ENCODE data around the gene ADGRA3. TPM values are rescaled to one million over a fixed set of nuclear protein-coding genes. Genes with fewer than 3 reads are reported as not detected.
"Not testable (repeated sequence)": the region's sequence is repeated elsewhere in the genome, so short reads cannot be mapped to it uniquely, and the experiment has no call there.

The ADGRA3 gene
- polyA plus RNA-seq, 1 experiment = 36.0 TPM

DNA sequence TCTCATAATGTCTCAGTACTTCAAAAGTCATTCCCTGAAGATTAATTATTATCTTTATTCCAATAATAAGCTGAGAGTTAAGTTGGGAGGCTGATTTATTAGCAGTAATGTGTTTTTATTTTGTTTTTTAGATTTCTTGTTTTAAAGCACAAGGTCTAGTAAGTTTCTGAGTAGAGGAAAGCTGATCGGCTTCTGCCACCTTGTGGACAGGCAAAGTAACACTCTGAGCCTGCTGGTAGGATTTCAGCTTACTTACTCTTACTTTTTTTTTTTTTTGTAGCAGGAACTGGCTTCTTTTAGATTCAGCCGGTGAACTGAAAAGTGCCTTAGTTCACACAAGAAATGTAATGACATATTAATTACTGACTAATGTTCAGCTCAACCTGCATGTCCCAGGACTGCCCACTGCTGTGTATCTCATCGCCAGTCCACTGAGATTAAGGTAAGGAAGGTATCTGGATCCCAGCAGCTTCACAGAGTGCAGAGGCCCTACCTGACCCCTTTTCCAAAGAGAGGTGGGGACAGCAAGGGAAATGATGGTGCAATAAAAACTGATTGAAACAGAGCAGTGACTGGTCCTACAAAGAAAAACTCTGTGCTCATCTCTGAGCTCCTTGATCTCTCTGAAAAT is 126.5 kb downstream of the ADGRA3 start:
- Histone ChIP-seq H3K27me3 (ENCODE audit: control insufficient read depth, insufficient read depth, low read length) (no peaks in the 10 kb centered on the region), H3K9me3 (ENCODE audit: control insufficient read depth, insufficient read depth, low read length) (no peaks in the 10 kb centered on the region), H3K27ac (ENCODE audit: low read depth, low read length) (no peak overlapping the region), H3K4me3 (ENCODE audit: low read depth, low read length) (no peak overlapping the region)
- POLR2A ChIA-PET = no interaction called here
- TF ChIP-seq, protein P1, sequence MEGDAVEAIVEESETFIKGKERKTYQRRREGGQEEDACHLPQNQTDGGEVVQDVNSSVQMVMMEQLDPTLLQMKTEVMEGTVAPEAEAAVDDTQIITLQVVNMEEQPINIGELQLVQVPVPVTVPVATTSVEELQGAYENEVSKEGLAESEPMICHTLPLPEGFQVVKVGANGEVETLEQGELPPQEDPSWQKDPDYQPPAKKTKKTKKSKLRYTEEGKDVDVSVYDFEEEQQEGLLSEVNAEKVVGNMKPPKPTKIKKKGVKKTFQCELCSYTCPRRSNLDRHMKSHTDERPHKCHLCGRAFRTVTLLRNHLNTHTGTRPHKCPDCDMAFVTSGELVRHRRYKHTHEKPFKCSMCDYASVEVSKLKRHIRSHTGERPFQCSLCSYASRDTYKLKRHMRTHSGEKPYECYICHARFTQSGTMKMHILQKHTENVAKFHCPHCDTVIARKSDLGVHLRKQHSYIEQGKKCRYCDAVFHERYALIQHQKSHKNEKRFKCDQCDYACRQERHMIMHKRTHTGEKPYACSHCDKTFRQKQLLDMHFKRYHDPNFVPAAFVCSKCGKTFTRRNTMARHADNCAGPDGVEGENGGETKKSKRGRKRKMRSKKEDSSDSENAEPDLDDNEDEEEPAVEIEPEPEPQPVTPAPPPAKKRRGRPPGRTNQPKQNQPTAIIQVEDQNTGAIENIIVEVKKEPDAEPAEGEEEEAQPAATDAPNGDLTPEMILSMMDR (IDR thresholded peaks at IDR 0.05; ENCODE audit: low read depth, low read length) = peak; percentile 91
- DNase-seq (ENCODE audit: low read depth, low spot score) = peak; percentile 72
- CTCF ChIA-PET = interaction anchor here (0.6 to 7.8 kb wide), 72 partner anchors 8 to 762 kb away, joined by 3 to 390 read pairs (median 4); partner anchors contain the start of genes GBA3 and KCNIP4

DNA sequence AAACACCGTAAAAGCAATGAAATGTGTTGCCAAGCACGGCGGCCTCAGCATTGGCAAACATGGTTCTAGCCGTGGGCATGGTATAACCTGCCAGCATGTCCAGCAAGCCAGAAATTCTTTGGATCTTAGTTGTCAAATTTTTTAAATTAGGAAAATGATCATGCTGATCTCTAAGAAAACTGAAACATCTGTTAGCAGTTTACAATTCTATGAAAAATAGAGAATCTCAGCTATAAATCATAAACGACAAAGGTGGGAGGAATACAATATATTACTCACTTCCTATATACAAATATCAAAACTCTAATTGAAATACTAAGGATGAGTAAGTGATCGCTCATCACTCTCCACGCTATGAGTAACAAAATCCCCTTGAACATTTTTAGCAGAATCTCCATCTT is 130.3 kb downstream of the ADGRA3 start:
- CTCF ChIA-PET = interaction anchor here (0.9 to 7.8 kb wide), 3 partner anchors 25 to 595 kb away, joined by 3 to 390 read pairs (median 4); no protein-coding TSS in a partner anchor
- H3K9me3 ChIP-seq (ENCODE audit: control insufficient read depth, insufficient read depth, low read length) = no peaks in the 10 kb centered on the region
- H3K27me3 ChIP-seq (ENCODE audit: control insufficient read depth, insufficient read depth, low read length) = no peaks in the 10 kb centered on the region
- no peak overlapping the region for H3K27ac ChIP-seq (ENCODE audit: low read depth, low read length)
- no peak for DNase-seq (ENCODE audit: low read depth, low spot score)
- TF ChIP-seq, protein P1 (IDR thresholded peaks at IDR 0.05; ENCODE audit: low read depth, low read length) = no peak
- H3K4me3 ChIP-seq (ENCODE audit: low read depth, low read length) = no peak overlapping the region
- POLR2A ChIA-PET = no interaction called here

DNA sequence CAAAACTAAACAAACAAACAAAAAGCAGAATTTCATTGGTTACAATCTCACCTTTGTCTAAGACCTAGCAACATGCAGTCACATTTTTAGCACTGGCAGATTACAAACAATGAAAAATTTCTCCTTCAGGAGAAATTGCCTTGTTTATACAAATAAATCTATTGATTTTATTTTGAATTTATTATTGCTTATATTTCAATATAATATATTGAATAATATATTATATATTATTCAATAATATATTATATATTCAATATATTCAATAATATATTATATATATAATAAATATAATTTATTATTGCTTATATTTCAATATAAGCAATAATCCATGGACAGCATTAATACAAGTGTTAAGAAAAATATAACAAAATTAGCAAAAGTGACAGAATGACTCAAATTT is 131.7 kb downstream of the ADGRA3 start:
- H3K27ac ChIP-seq (ENCODE audit: low read depth, low read length) = no peak overlapping the region
- no peak for DNase-seq (ENCODE audit: low read depth, low spot score)
- H3K27me3 ChIP-seq (ENCODE audit: control insufficient read depth, insufficient read depth, low read length) = no peaks in the 10 kb centered on the region
- CTCF ChIA-PET = interaction anchor here (6.4 kb wide), 1 partner anchor 595 kb away, joined by 49 read pairs; no protein-coding TSS in a partner anchor
- TF ChIP-seq, protein P1 (IDR thresholded peaks at IDR 0.05; ENCODE audit: low read depth, low read length) = no peak
- no peaks in the 10 kb centered on the region for H3K9me3 ChIP-seq (ENCODE audit: control insufficient read depth, insufficient read depth, low read length)
- no peak overlapping the region for H3K4me3 ChIP-seq (ENCODE audit: low read depth, low read length)
- POLR2A ChIA-PET = no interaction called here

DNA sequence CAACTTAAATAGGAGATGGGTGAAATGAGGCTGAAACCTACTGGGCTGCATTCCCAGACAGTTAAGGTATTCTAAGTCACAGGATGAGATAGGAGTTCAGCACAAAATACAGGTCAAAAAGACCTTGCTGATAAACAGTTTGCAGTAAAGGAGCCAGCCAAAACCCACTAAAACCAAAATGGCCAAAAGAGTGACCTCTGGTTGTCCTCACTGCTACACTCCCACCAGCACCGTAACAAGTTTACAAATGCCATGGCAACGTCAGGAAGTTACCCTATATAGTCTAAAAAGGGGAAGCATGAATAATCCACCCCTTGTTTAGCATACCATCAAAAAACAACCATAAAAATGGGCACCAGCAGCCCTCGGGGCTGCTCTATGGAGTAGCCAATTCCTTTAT is 133.7 kb downstream of the ADGRA3 start:
- DNase-seq (ENCODE audit: low read depth, low spot score); H3K27me3 ChIP-seq (ENCODE audit: control insufficient read depth, insufficient read depth, low read length); H3K4me3 ChIP-seq (ENCODE audit: low read depth, low read length); POLR2A ChIA-PET; H3K27ac ChIP-seq (ENCODE audit: low read depth, low read length); H3K9me3 ChIP-seq (ENCODE audit: control insufficient read depth, insufficient read depth, low read length): not testable (repeated sequence)
- CTCF ChIA-PET = interaction anchor here (1.1 to 6.4 kb wide), 3 partner anchors 8 to 593 kb away, joined by 3 to 49 read pairs (median 18); no protein-coding TSS in a partner anchor

DNA sequence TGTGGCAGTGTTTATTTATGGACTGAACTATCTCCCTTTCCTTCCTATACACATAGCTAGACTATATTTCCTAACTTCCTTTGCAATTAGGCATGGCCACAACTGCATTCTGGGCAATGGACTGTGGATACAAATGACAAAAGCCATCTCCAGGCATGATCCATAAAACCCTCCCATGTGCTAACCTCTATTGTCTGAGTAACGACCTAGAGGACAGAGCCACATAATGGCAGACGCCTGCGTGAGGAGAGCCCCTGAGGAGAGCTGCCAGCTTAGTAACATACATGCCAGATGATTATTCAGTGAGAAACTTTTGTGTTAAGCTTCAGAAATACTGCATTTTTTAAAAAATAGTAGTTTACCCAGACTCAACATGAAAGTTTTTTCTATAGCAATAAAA is 142.9 kb downstream of the ADGRA3 start:
- TF ChIP-seq, protein P1 (IDR thresholded peaks at IDR 0.05; ENCODE audit: low read depth, low read length) = no peak
- Histone ChIP-seq H3K27me3 (ENCODE audit: control insufficient read depth, insufficient read depth, low read length) (no peaks in the 10 kb centered on the region), H3K9me3 (ENCODE audit: control insufficient read depth, insufficient read depth, low read length) (no peaks in the 10 kb centered on the region), H3K4me3 (ENCODE audit: low read depth, low read length) (no peak overlapping the region), H3K27ac (ENCODE audit: low read depth, low read length) (no peak overlapping the region)
- ChIA-PET POLR2A (no interaction called here), CTCF (interaction anchor here (0.9 to 5.4 kb wide), 4 partner anchors 9 to 583 kb away, joined by 3 to 30 read pairs (median 10); no protein-coding TSS in a partner anchor)
- no peak for DNase-seq (ENCODE audit: low read depth, low spot score)

All from AG04450 (cell line).